GM18909 (cell line): ENCODE measurements around the gene CAMK2D.

Experiments
- ATAC-seq: cut with Tn5 transposase; IDR thresholded peaks from one replicate; pipeline ENCODE4 v1.9.1; 2021; ENCODE audit warnings: mild to moderate bottlenecking; ENCODE audit not compliant: unreplicated experiment, poor library complexity

CAMK2D gene

GRCh38 chr4:113411496-113411938 lies 350.0 kb downstream of the CAMK2D start:
- ATAC-seq = no peak

DNA sequence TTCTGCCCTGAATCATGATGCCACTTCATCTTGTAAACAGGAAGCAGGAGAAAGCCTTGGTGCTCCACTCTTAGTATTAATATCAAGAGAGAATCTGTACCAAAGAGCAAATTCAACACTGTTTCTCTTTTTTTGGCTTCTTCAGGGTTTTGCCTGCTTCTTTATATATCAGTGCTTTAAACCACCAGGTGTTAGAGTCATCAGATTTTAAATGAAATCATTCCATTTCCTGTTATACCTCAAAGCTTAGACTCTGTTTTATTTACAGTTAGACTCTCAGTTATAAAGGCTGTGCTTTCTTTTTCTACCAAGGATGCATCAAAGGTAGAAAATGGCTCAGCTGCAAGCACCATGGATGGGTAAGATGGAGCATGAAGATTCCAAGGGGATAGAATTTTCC lies 350.9 kb downstream of the CAMK2D start:
- no peak for ATAC-seq

GRCh38 chr4:113409181-113409580 lies 352.4 kb downstream of the CAMK2D start:
- ATAC-seq = no peak

- no peak for ATAC-seq
Observed at GRCh38 chr4:113407409-113407808, 354.1 kb downstream of the CAMK2D start.

GRCh38 chr4:113406723-113407016 lies 354.9 kb downstream of the CAMK2D start:
- ATAC-seq = no peak

DNA sequence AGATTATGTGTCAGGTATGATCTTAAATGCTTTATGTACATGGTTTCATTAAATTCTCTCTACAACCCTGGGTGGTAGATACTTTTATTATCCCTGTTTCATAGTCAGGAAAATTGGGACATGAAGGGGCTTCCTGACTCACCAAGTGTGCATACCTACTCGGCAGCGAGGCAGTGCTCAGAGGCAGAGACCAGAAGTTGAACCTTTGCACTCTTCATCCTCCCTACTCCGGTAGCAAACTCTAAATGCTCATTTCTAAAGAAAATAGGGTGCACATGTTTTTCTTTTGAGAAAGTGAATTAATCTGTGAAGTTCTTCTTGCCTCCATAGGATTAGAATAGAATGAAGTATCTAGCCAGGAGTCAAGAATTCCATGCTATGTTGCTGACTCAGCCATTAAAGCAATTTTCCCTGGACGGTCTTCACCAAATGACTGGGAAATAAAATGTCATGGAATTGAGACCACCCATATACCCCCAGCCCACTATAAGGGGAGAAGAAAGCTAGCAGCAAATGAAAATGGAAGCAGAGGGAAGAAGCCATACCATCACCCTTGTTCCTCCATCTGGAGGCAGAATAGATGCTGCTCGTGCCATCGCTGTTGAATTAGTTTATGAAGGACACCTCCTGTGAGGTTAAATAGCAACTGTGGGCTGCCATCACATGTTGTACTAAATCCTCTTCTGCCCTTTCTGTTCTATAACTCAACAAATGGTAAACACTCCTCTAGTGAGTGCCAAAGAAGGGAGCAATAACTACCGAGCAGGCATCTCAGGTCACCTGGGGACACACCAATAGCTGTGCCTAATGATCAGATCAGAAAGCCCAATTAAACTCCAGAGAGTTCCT lies 355.4 kb downstream of the CAMK2D start:
- no peak for ATAC-seq

DNA sequence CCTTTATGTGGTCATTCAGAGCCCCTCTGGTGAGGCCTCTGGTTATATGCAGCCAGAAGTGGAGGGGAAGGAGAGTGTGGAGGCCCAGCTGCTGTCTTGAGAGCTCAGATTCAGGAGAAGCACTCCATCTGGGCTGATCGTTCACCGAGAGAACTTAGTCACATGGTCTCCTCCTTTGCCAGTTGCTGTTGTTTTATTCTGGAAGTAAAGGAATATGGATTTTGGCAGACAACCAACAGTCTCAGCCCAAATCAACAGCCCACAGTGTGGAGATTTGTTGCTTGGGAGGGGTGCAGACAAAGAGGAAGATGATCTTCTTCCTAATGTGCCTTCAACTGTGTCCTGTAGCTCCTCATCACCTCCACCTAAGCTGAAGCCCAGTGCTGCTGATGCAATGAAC lies 356.7 kb downstream of the CAMK2D start:
- no peak for ATAC-seq

DNA sequence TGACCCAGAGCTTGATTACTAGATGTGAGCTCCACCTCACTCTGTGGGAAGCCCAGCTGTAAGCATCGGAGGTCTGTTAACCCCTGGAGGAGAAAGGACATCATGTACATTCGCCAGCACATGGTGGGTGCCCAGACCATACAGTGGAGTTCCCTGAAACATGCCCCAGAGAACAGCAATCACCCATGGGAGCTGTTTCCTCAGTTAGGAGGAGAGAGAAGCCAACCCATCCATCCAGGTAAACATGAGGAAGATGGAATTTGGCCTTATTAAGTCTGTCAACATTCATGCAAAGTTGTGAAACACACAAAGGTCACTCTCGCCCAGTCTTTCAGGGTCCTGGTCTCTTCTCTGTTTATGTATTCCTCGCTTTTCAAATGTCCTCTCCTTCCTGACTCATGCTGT lies 357.4 kb downstream of the CAMK2D start:
- no peak for ATAC-seq
